Measurements from ENCODE around the gene KCNMB4. TPM values are rescaled to one million over a fixed set of nuclear protein-coding genes. Genes with fewer than 3 reads are reported as not detected.

KCNMB4 gene
- 6.3 TPM for total RNA-seq

DNA sequence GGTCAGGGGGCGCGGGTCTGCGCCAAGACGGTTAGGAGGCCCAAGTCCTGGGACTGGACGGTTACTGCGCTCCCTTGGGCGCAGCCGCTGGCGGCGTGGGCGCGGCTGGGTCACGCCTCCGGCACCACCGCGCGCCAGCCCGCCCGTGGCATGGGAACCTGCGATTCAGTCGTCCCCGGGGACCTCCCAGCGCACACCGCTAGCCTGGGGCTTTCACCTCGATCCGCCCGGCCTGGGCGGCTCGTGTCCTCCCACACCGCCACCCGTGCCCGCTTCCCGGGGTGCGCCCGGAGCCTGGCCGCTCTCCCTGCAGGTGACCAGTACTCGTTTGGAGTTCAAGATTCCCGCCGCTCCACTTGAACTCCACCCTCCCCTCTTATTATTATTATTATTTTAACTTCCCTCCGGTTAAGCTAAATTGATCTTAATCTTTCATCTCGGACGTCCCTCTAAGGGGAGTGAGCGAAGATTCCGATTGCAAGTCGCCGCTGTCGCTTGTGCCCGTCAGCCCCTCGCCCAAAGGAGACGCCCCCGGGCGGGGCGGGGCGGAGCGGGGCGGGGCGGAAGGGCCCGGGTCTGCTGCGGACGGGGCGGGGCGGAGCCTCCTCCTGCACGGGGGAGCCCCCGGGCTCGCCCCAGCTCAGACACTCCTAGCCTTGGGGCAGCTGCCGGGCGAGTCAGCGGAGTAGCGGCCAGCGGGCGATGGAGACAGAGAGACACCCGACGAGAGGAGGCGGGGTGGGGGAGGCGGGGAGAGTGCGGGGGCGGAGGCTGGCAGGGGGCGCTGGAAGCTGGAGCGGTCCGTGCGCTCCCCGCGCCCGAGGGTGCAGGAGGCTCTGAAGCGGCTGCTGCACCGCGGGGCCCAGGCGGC lies at the start of gene KCNMB4:
Gene KCNMB4, plus strand, starts transcription at position 643 of the 871 bp plus-strand sequence. CDS start 445 bp downstream, outside the sequence.
- H3K27ac ChIP-seq (ENCODE audit: low read depth, low read length): no peak within 1 kb of the TSS
- H3K9me3 ChIP-seq (ENCODE audit: control insufficient read depth in 3 of 3, low read length in 3 of 3): no peaks in the 10 kb centered on the region
- H3K4me1 ChIP-seq (ENCODE audit: control insufficient read depth in 3 of 3, insufficient read depth in 3 of 3, low read length in 3 of 3): peaks cover 15 to 18% (median 17%) of the 10 kb centered on the region in 3 donors
- peak within 1 kb of the TSS; percentile 51 to 66 (median 56) for H3K9ac ChIP-seq (ENCODE audit: low read depth in 1 of 3, low read length in 3 of 3)
- H3K36me3 ChIP-seq (ENCODE audit: control insufficient read depth in 3 of 3, insufficient read depth in 3 of 3, low read length in 3 of 3): no peaks in the 10 kb centered on the region
- H3K27me3 ChIP-seq (ENCODE audit: control insufficient read depth in 3 of 3, insufficient read depth in 3 of 3, low read length in 3 of 3): peaks cover 10 to 28% (median 25%) of the 10 kb centered on the region in 3 donors
- H3K4me3 ChIP-seq (ENCODE audit: low read length in 3 of 3): peak within 1 kb of the TSS; percentile 65 to 85 (median 85)

DNA sequence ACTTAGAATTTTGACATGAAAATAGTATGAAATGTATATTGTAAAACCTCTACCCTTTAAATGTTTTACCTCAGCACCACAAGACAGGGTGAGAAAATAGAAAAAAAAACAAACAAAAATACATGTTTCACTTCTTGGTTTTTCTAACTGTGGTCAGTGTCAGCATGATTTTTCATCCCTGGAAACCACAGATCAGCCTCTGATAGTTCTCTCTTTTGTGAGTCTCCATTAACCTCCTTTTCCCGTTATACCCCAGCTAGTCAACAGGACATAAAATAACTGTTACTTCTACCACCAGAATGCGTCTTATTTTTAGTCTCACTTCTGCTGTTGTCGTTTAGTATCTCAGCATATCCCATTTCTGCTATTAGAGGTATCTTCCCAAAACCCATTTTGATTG lies 48.3 kb upstream of the KCNMB4 start:
- Histone ChIP-seq H3K27ac (ENCODE audit: low read depth, low read length) (no peak overlapping the region), H3K4me1 (ENCODE audit: control insufficient read depth in 3 of 3, insufficient read depth in 3 of 3, low read length in 3 of 3) (no peaks in the 10 kb centered on the region), H3K36me3 (ENCODE audit: control insufficient read depth in 3 of 3, insufficient read depth in 3 of 3, low read length in 3 of 3) (no peaks in the 10 kb centered on the region)

DNA sequence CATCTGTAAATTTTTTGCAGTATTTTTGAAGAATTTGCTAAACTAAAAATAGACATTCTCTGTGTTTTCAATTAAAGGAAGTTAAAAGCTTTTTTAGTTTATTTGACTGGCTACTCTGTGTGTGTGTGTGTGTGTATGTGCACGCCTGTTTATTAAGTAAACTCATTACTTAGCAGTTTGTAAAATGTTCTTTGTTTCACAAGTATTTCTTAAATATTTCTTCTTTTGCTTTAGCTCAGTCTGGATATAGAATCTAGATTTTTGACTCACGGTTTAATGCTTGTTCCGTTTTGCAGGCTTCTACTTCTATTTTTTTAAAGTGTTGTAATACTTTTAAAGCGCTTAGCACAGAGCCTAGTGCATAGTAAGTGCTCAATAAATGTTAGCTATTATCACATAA lies 46.5 kb upstream of the KCNMB4 start:
- H3K4me1 ChIP-seq (ENCODE audit: control insufficient read depth in 3 of 3, insufficient read depth in 3 of 3, low read length in 3 of 3): no peaks in the 10 kb centered on the region
- no peaks in the 10 kb centered on the region for H3K27me3 ChIP-seq (ENCODE audit: control insufficient read depth in 3 of 3, insufficient read depth in 3 of 3, low read length in 3 of 3)
- no peak overlapping the region for H3K4me3 ChIP-seq (ENCODE audit: low read length in 3 of 3)
- H3K27ac ChIP-seq (ENCODE audit: low read depth, low read length): no peak overlapping the region
- H3K9me3 ChIP-seq (ENCODE audit: control insufficient read depth in 3 of 3, low read length in 3 of 3): no peaks in the 10 kb centered on the region
- no peak overlapping the region for H3K9ac ChIP-seq (ENCODE audit: low read depth in 1 of 3, low read length in 3 of 3)
- peaks cover 0 to 3% (median 3%) of the 10 kb centered on the region in 3 donors for H3K36me3 ChIP-seq (ENCODE audit: control insufficient read depth in 3 of 3, insufficient read depth in 3 of 3, low read length in 3 of 3)

More for the DNA sequence above, 48.3 kb upstream of the KCNMB4 start:
- Histone ChIP-seq H3K27me3 (ENCODE audit: control insufficient read depth in 3 of 3, insufficient read depth in 3 of 3, low read length in 3 of 3) (no peaks in the 10 kb centered on the region), H3K4me3 (ENCODE audit: low read length in 3 of 3) (no peak overlapping the region), H3K9ac (ENCODE audit: low read depth in 1 of 3, low read length in 3 of 3) (no peak overlapping the region), H3K9me3 (ENCODE audit: control insufficient read depth in 3 of 3, low read length in 3 of 3) (no peaks in the 10 kb centered on the region)

- Histone ChIP-seq H3K27me3 (ENCODE audit: control insufficient read depth in 3 of 3, insufficient read depth in 3 of 3, low read length in 3 of 3) (no peaks in the 10 kb centered on the region), H3K9ac (ENCODE audit: low read depth in 1 of 3, low read length in 3 of 3) (no peak overlapping the region), H3K4me1 (ENCODE audit: control insufficient read depth in 3 of 3, insufficient read depth in 3 of 3, low read length in 3 of 3) (no peaks in the 10 kb centered on the region), H3K36me3 (ENCODE audit: control insufficient read depth in 3 of 3, insufficient read depth in 3 of 3, low read length in 3 of 3) (peaks cover 0 to 3% (median 3%) of the 10 kb centered on the region in 3 donors), H3K27ac (ENCODE audit: low read depth, low read length) (no peak overlapping the region), H3K9me3 (ENCODE audit: control insufficient read depth in 3 of 3, low read length in 3 of 3) (no peaks in the 10 kb centered on the region), H3K4me3 (ENCODE audit: low read length in 3 of 3) (no peak overlapping the region)
These were observed 44.9 kb upstream of the KCNMB4 start for GRCh38 chr12:70321191-70321590.

- Histone ChIP-seq H3K4me3 (ENCODE audit: low read length in 3 of 3) (no peak overlapping the region), H3K27me3 (ENCODE audit: control insufficient read depth in 3 of 3, insufficient read depth in 3 of 3, low read length in 3 of 3) (no peaks in the 10 kb centered on the region), H3K9me3 (ENCODE audit: control insufficient read depth in 3 of 3, low read length in 3 of 3) (no peaks in the 10 kb centered on the region), H3K9ac (ENCODE audit: low read depth in 1 of 3, low read length in 3 of 3) (no peak overlapping the region), H3K36me3 (ENCODE audit: control insufficient read depth in 3 of 3, insufficient read depth in 3 of 3, low read length in 3 of 3) (peaks cover 0 to 3% (median 3%) of the 10 kb centered on the region in 3 donors), H3K27ac (ENCODE audit: low read depth, low read length) (no peak overlapping the region), H3K4me1 (ENCODE audit: control insufficient read depth in 3 of 3, insufficient read depth in 3 of 3, low read length in 3 of 3) (no peaks in the 10 kb centered on the region)
These were observed 38.5 kb upstream of the KCNMB4 start for GRCh38 chr12:70327541-70327940.

GRCh38 chr12:70329728-70330127 lies 36.4 kb upstream of the KCNMB4 start:
- H3K4me1 ChIP-seq (ENCODE audit: control insufficient read depth in 3 of 3, insufficient read depth in 3 of 3, low read length in 3 of 3): no peaks in the 10 kb centered on the region
- no peaks in the 10 kb centered on the region for H3K9me3 ChIP-seq (ENCODE audit: control insufficient read depth in 3 of 3, low read length in 3 of 3)
- H3K27ac ChIP-seq (ENCODE audit: low read depth, low read length): no peak overlapping the region

GRCh38 chr12:70330158-70330557 lies 35.9 kb upstream of the KCNMB4 start:
- Histone ChIP-seq H3K36me3 (ENCODE audit: control insufficient read depth in 3 of 3, insufficient read depth in 3 of 3, low read length in 3 of 3) (no peaks in the 10 kb centered on the region), H3K4me3 (ENCODE audit: low read length in 3 of 3) (no peak overlapping the region), H3K9me3 (ENCODE audit: control insufficient read depth in 3 of 3, low read length in 3 of 3) (no peaks in the 10 kb centered on the region), H3K27me3 (ENCODE audit: control insufficient read depth in 3 of 3, insufficient read depth in 3 of 3, low read length in 3 of 3) (no peaks in the 10 kb centered on the region), H3K9ac (ENCODE audit: low read depth in 1 of 3, low read length in 3 of 3) (no peak overlapping the region), H3K27ac (ENCODE audit: low read depth, low read length) (no peak overlapping the region), H3K4me1 (ENCODE audit: control insufficient read depth in 3 of 3, insufficient read depth in 3 of 3, low read length in 3 of 3) (no peaks in the 10 kb centered on the region)

More at GRCh38 chr12:70329728-70330127, 36.4 kb upstream of the KCNMB4 start:
- Histone ChIP-seq H3K27me3 (ENCODE audit: control insufficient read depth in 3 of 3, insufficient read depth in 3 of 3, low read length in 3 of 3) (no peaks in the 10 kb centered on the region), H3K9ac (ENCODE audit: low read depth in 1 of 3, low read length in 3 of 3) (no peak overlapping the region), H3K4me3 (ENCODE audit: low read length in 3 of 3) (no peak overlapping the region), H3K36me3 (ENCODE audit: control insufficient read depth in 3 of 3, insufficient read depth in 3 of 3, low read length in 3 of 3) (no peaks in the 10 kb centered on the region)

GRCh38 chr12:70332236-70332635 lies 33.9 kb upstream of the KCNMB4 start:
- Histone ChIP-seq H3K4me3 (ENCODE audit: low read length in 3 of 3) (no peak overlapping the region), H3K36me3 (ENCODE audit: control insufficient read depth in 3 of 3, insufficient read depth in 3 of 3, low read length in 3 of 3) (peaks cover 0 to 7% (median 0%) of the 10 kb centered on the region in 3 donors), H3K9ac (ENCODE audit: low read depth in 1 of 3, low read length in 3 of 3) (no peak overlapping the region), H3K27ac (ENCODE audit: low read depth, low read length) (no peak overlapping the region), H3K9me3 (ENCODE audit: control insufficient read depth in 3 of 3, low read length in 3 of 3) (no peaks in the 10 kb centered on the region), H3K27me3 (ENCODE audit: control insufficient read depth in 3 of 3, insufficient read depth in 3 of 3, low read length in 3 of 3) (no peaks in the 10 kb centered on the region), H3K4me1 (ENCODE audit: control insufficient read depth in 3 of 3, insufficient read depth in 3 of 3, low read length in 3 of 3) (no peaks in the 10 kb centered on the region)

DNA sequence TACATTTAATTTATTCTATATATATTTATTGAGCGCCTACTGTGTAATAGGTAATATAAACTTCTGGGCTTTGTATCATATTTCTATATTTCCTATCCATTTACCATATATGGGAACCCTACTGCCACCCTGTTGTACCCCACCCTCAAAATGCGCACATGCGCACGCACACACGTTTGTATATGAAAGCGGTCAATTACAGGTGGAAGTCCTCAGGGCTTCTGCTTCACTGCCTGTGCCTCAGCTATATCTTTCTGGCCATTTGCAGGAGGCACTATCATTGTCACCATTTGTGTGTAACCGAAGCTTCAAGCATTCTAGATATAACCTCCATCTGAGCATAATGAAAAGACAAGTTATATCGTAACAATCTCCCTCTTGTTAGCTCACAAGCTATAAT lies 31.3 kb upstream of the KCNMB4 start:
- H3K4me1 ChIP-seq (ENCODE audit: control insufficient read depth in 3 of 3, insufficient read depth in 3 of 3, low read length in 3 of 3): no peaks in the 10 kb centered on the region
- no peaks in the 10 kb centered on the region for H3K9me3 ChIP-seq (ENCODE audit: control insufficient read depth in 3 of 3, low read length in 3 of 3)
- no peak overlapping the region for H3K9ac ChIP-seq (ENCODE audit: low read depth in 1 of 3, low read length in 3 of 3)
- H3K4me3 ChIP-seq (ENCODE audit: low read length in 3 of 3): no peak overlapping the region
- no peaks in the 10 kb centered on the region for H3K27me3 ChIP-seq (ENCODE audit: control insufficient read depth in 3 of 3, insufficient read depth in 3 of 3, low read length in 3 of 3)
- no peak overlapping the region for H3K27ac ChIP-seq (ENCODE audit: low read depth, low read length)
- peaks cover 3 to 21% (median 11%) of the 10 kb centered on the region in 3 donors for H3K36me3 ChIP-seq (ENCODE audit: control insufficient read depth in 3 of 3, insufficient read depth in 3 of 3, low read length in 3 of 3)

DNA sequence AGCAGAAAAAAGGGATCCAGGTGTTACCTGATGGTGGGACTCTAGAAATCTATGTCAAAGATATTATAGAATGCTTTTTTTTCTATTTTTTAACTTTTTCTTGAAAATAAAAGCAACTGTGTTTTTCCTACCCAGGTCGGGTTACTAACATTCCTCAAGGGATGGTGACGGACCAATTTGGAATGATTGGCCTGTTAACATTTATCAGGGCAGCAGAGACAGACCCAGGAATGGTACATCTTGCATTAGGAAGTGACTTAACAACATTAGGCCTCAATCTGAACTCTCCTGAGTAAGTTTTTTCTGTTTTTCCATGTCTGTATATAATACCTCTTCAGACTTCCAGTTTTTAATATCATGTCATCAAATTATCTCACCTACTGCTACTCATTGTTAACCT lies 27.6 kb upstream of the KCNMB4 start:
- H3K9me3 ChIP-seq (ENCODE audit: control insufficient read depth in 3 of 3, low read length in 3 of 3): no peaks in the 10 kb centered on the region
- H3K4me1 ChIP-seq (ENCODE audit: control insufficient read depth in 3 of 3, insufficient read depth in 3 of 3, low read length in 3 of 3): no peaks in the 10 kb centered on the region
- peaks cover 6 to 47% (median 14%) of the 10 kb centered on the region in 3 donors for H3K36me3 ChIP-seq (ENCODE audit: control insufficient read depth in 3 of 3, insufficient read depth in 3 of 3, low read length in 3 of 3)

More for the DNA sequence above, 27.6 kb upstream of the KCNMB4 start:
- no peak overlapping the region for H3K4me3 ChIP-seq (ENCODE audit: low read length in 3 of 3)
- no peaks in the 10 kb centered on the region for H3K27me3 ChIP-seq (ENCODE audit: control insufficient read depth in 3 of 3, insufficient read depth in 3 of 3, low read length in 3 of 3)
- no peak overlapping the region for H3K9ac ChIP-seq (ENCODE audit: low read depth in 1 of 3, low read length in 3 of 3)
- no peak overlapping the region for H3K27ac ChIP-seq (ENCODE audit: low read depth, low read length)
